Effector memory CD8-positive, alpha-beta T cell (primary cell): ENCODE measurements around the gene CHPF2.

Experiments
- ATAC-seq: fragments of 150-1000 bp; cut with Tn5 transposase; replicated peaks from 2 replicates; pipeline ENCODE4 v1.10.0; 2021; ENCODE audit warnings: mild to moderate bottlenecking, moderate library complexity
- DNase-seq, 3 experiments: peaks; one replicate each; pipeline ENCODE4 v3.0.0; 2021
- H3K27ac Mint-ChIP-seq, 2 donors: one replicate each; pipeline ENCODE4 v1.8.0; 2022; ENCODE audit warnings: mild to moderate bottlenecking in 2 of 2, mixed read lengths in 2 of 2, moderate library complexity in 2 of 2
- H3K27me3 Mint-ChIP-seq, 2 donors: one replicate each; pipeline ENCODE4 v1.8.0; 2022; ENCODE audit warnings: mixed read lengths in 2 of 2
- H3K36me3 Mint-ChIP-seq: one replicate; pipeline ENCODE4 v1.8.0; 2022; ENCODE audit warnings: mild to moderate bottlenecking, moderate library complexity, mixed read lengths; ENCODE audit not compliant: insufficient read depth
- H3K4me1 Mint-ChIP-seq, 2 donors: one replicate each; pipeline ENCODE4 v1.8.0; 2022; ENCODE audit warnings: low read depth in 2 of 2, mixed read lengths in 2 of 2
- H3K4me3 Mint-ChIP-seq, 2 donors: one replicate each; pipeline ENCODE4 v1.8.0; 2022; ENCODE audit warnings: mild to moderate bottlenecking in 2 of 2, mixed read lengths in 2 of 2, moderate library complexity in 2 of 2
- H3K9me3 Mint-ChIP-seq, 2 donors: one replicate each; pipeline ENCODE4 v1.8.0; 2022; ENCODE audit warnings: mixed read lengths in 2 of 2

CHPF2 gene

GRCh38 chr7:151248346-151249033, 16.2 kb downstream of the CHPF2 start, which contains the start of gene SMARCD3:
SMARCD3 (minus strand) TSS chr7:151248694; CDS start chr7:151248562, 132 bp downstream.
- Mint-ChIP-seq H3K36me3 (peaks cover 4% of the 10 kb centered on the region), H3K27ac (peak within 1 kb of the TSS in 1 of 2 donors; percentile 54), H3K4me3 (peak within 1 kb of the TSS; percentile 79 to 80), H3K9me3 (no peaks in the 10 kb centered on the region), H3K27me3 (peaks cover 66 to 76% of the 10 kb centered on the region in 2 donors), H3K4me1 (peaks cover 30 to 44% of the 10 kb centered on the region in 2 donors)
- ATAC-seq (peak; percentile 38), DNase-seq (peak in 1 of 3 experiments; percentile 20)

GRCh38 chr7:151249034-151249731, 16.9 kb downstream of the CHPF2 start:
- Mint-ChIP-seq H3K4me1 (peaks cover 24 to 37% of the 10 kb centered on the region in 2 donors), H3K9me3 (no peaks in the 10 kb centered on the region), H3K27ac (no peak overlapping the region), H3K27me3 (peaks cover 69 to 83% of the 10 kb centered on the region in 2 donors), H3K36me3 (peaks cover 4% of the 10 kb centered on the region), H3K4me3 (peak overlapping the region; percentile 79 to 80)
- ATAC-seq (peak; percentile 6), DNase-seq (no peak)

GRCh38 chr7:151249732-151250072, 17.4 kb downstream of the CHPF2 start:
- Mint-ChIP-seq H3K9me3 (no peaks in the 10 kb centered on the region), H3K36me3 (peaks cover 4% of the 10 kb centered on the region), H3K4me1 (peaks cover 24 to 34% of the 10 kb centered on the region in 2 donors), H3K27ac (no peak overlapping the region), H3K4me3 (peak overlapping the region; percentile 79 to 80), H3K27me3 (peaks cover 69 to 88% of the 10 kb centered on the region in 2 donors)
- no peak for ATAC-seq
- no peak for DNase-seq

- Mint-ChIP-seq H3K4me1 (peaks cover 24 to 31% of the 10 kb centered on the region in 2 donors), H3K27ac (no peak overlapping the region), H3K9me3 (no peaks in the 10 kb centered on the region), H3K27me3 (peaks cover 75 to 95% of the 10 kb centered on the region in 2 donors), H3K4me3 (peak overlapping the region; percentile 70 to 80), H3K36me3 (peaks cover 4% of the 10 kb centered on the region)
- DNase-seq (no peak), ATAC-seq (no peak)
Measured at GRCh38 chr7:151250181-151251132, 18.2 kb downstream of the CHPF2 start.

- DNase-seq: no peak
- Mint-ChIP-seq H3K27me3 (peaks cover 75 to 98% of the 10 kb centered on the region in 2 donors), H3K4me1 (peaks cover 24 to 27% of the 10 kb centered on the region in 2 donors), H3K27ac (no peak overlapping the region), H3K9me3 (no peaks in the 10 kb centered on the region), H3K36me3 (peaks cover under 1% of the 10 kb centered on the region), H3K4me3 (peak overlapping the region; percentile 70 to 80)
- peak; percentile 3 for ATAC-seq
Measured at GRCh38 chr7:151251328-151251688, 19.0 kb downstream of the CHPF2 start.

- no peak for DNase-seq
- Mint-ChIP-seq H3K9me3 (no peaks in the 10 kb centered on the region), H3K27me3 (peaks cover 75 to 98% of the 10 kb centered on the region in 2 donors), H3K4me3 (peak overlapping the region; percentile 48 to 61), H3K36me3 (peaks cover 2% of the 10 kb centered on the region), H3K27ac (no peak overlapping the region), H3K4me1 (peaks cover 24% of the 10 kb centered on the region in 2 donors)
- ATAC-seq: peak; percentile 58
Measured at GRCh38 chr7:151251689-151252560, 19.6 kb downstream of the CHPF2 start.

GRCh38 chr7:151252561-151252835, 20.2 kb downstream of the CHPF2 start:
- H3K27me3 Mint-ChIP-seq: peaks cover 73 to 98% of the 10 kb centered on the region in 2 donors

GRCh38 chr7:151252961-151253711, 20.9 kb downstream of the CHPF2 start:
- no peak for DNase-seq
- H3K27me3 Mint-ChIP-seq: peaks cover 73 to 98% of the 10 kb centered on the region in 2 donors
- peaks cover 19 to 20% of the 10 kb centered on the region in 2 donors for H3K4me1 Mint-ChIP-seq
- peak overlapping the region; percentile 33 to 61 for H3K4me3 Mint-ChIP-seq
- H3K36me3 Mint-ChIP-seq: peaks cover 3% of the 10 kb centered on the region
- no peak for ATAC-seq
- H3K9me3 Mint-ChIP-seq: no peaks in the 10 kb centered on the region
- no peak overlapping the region for H3K27ac Mint-ChIP-seq

More at GRCh38 chr7:151252561-151252835, 20.2 kb downstream of the CHPF2 start:
- Mint-ChIP-seq H3K36me3 (peaks cover 3% of the 10 kb centered on the region), H3K4me1 (peaks cover 24% of the 10 kb centered on the region in 2 donors), H3K27ac (no peak overlapping the region), H3K9me3 (no peaks in the 10 kb centered on the region), H3K4me3 (peak overlapping the region; percentile 33 to 61)
- ATAC-seq (no peak), DNase-seq (no peak)

- Mint-ChIP-seq H3K4me1 (peaks cover 12 to 15% of the 10 kb centered on the region in 2 donors), H3K36me3 (peaks cover 3% of the 10 kb centered on the region), H3K4me3 (no peak overlapping the region), H3K9me3 (no peaks in the 10 kb centered on the region), H3K27me3 (peaks cover 72 to 98% of the 10 kb centered on the region in 2 donors), H3K27ac (no peak overlapping the region)
- DNase-seq (no peak), ATAC-seq (no peak)
Measured at GRCh38 chr7:151254316-151254715, 22.0 kb downstream of the CHPF2 start.

- H3K36me3 Mint-ChIP-seq: peaks cover 3% of the 10 kb centered on the region
- DNase-seq (no peak), ATAC-seq (no peak)
- no peak overlapping the region for H3K27ac Mint-ChIP-seq
- H3K27me3 Mint-ChIP-seq: peaks cover 67 to 92% of the 10 kb centered on the region in 2 donors
- H3K9me3 Mint-ChIP-seq: no peaks in the 10 kb centered on the region
- H3K4me3 Mint-ChIP-seq: no peak overlapping the region
- H3K4me1 Mint-ChIP-seq: peaks cover 9 to 15% of the 10 kb centered on the region in 2 donors
Measured at GRCh38 chr7:151254851-151255250, 22.6 kb downstream of the CHPF2 start.

- no peak overlapping the region for H3K27ac Mint-ChIP-seq
- H3K9me3 Mint-ChIP-seq: no peaks in the 10 kb centered on the region
- DNase-seq (no peak), ATAC-seq (no peak)
- no peak overlapping the region for H3K4me3 Mint-ChIP-seq
- H3K27me3 Mint-ChIP-seq: peaks cover 69 to 90% of the 10 kb centered on the region in 2 donors
- peaks cover 3% of the 10 kb centered on the region for H3K36me3 Mint-ChIP-seq
- H3K4me1 Mint-ChIP-seq: peaks cover 9 to 13% of the 10 kb centered on the region in 2 donors
Measured at GRCh38 chr7:151255390-151255789, 23.1 kb downstream of the CHPF2 start.
